Testis (tissue), 2 donors: ENCODE data around the gene BBS12.

Source experiments
- CTCF ChIP-seq, 3 experiments: fragments of 450-650 bp in 2 of 3; fragments of 200-600 bp in 1 of 3; sonication (generic) in 1 of 3; IDR thresholded peaks; one replicate each; pipeline ENCODE4 v1.5.1; 2016 to 2019; ENCODE audit warnings: antibody characterized with exemption in 3 of 3, mild to moderate bottlenecking in 2 of 3, moderate library complexity in 1 of 3
- POLR2A ChIP-seq: fragments of 450-650 bp; IDR thresholded peaks from one replicate; pipeline ENCODE4 v1.6.1; 2017; ENCODE audit warnings: antibody characterized with exemption, mild to moderate bottlenecking, moderate library complexity

- no peak for TF ChIP-seq CTCF (IDR thresholded peaks at IDR 0.05)
- TF ChIP-seq POLR2A: no peak
Observed at GRCh38 chr4:122695226-122695625, 37.3 kb upstream of the BBS12 start.
